NB4 (cell line): ENCODE data around the gene TMEM63C.

Experiments used
- DNase-seq: peaks from one replicate; pipeline ENCODE4 v3.0.0; 2010; ENCODE audit warnings: low read depth
- H3K4me3 ChIP-seq: one replicate; pipeline ENCODE4 v1.5.1; 2011; ENCODE audit warnings: mild to moderate bottlenecking, low read depth, low read length, moderate library complexity
- MYC ChIP-seq: IDR thresholded peaks from 2 replicates; pipeline ENCODE4 v1.6.1; 2011; ENCODE audit warnings: low read depth, low read length
- POLR2A ChIP-seq: IDR thresholded peaks from 2 replicates; pipeline ENCODE4 v1.6.1; 2011; ENCODE audit warnings: mild to moderate bottlenecking; ENCODE audit not compliant: insufficient read length; ENCODE audit errors: extremely low read depth
- TF ChIP-seq, protein P1 (sequence below): IDR thresholded peaks from 2 replicates; pipeline ENCODE4 v1.6.1; 2011; ENCODE audit warnings: low read depth, low read length
- TF ChIP-seq, protein P2 (sequence below): IDR thresholded peaks from one replicate; pipeline ENCODE4 v1.5.1; 2012; ENCODE audit warnings: low read depth, low read length

TMEM63C gene

GRCh38 chr14:77258566-77258965 is 77.0 kb downstream of the TMEM63C start:
- DNase-seq: no peak
- no peak overlapping the region for H3K4me3 ChIP-seq
- TF ChIP-seq, protein P1, sequence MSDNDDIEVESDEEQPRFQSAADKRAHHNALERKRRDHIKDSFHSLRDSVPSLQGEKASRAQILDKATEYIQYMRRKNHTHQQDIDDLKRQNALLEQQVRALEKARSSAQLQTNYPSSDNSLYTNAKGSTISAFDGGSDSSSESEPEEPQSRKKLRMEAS: no peak
- TF ChIP-seq, protein P2, sequence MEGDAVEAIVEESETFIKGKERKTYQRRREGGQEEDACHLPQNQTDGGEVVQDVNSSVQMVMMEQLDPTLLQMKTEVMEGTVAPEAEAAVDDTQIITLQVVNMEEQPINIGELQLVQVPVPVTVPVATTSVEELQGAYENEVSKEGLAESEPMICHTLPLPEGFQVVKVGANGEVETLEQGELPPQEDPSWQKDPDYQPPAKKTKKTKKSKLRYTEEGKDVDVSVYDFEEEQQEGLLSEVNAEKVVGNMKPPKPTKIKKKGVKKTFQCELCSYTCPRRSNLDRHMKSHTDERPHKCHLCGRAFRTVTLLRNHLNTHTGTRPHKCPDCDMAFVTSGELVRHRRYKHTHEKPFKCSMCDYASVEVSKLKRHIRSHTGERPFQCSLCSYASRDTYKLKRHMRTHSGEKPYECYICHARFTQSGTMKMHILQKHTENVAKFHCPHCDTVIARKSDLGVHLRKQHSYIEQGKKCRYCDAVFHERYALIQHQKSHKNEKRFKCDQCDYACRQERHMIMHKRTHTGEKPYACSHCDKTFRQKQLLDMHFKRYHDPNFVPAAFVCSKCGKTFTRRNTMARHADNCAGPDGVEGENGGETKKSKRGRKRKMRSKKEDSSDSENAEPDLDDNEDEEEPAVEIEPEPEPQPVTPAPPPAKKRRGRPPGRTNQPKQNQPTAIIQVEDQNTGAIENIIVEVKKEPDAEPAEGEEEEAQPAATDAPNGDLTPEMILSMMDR: no peak
- no peak for TF ChIP-seq POLR2A
- TF ChIP-seq MYC: no peak

- no peak for DNase-seq
- TF ChIP-seq MYC (no peak), POLR2A (no peak)
- TF ChIP-seq, protein P2: no peak
- TF ChIP-seq, protein P1: no peak
- no peak overlapping the region for H3K4me3 ChIP-seq
These were observed 77.6 kb downstream of the TMEM63C start for GRCh38 chr14:77259025-77259715.

DNA sequence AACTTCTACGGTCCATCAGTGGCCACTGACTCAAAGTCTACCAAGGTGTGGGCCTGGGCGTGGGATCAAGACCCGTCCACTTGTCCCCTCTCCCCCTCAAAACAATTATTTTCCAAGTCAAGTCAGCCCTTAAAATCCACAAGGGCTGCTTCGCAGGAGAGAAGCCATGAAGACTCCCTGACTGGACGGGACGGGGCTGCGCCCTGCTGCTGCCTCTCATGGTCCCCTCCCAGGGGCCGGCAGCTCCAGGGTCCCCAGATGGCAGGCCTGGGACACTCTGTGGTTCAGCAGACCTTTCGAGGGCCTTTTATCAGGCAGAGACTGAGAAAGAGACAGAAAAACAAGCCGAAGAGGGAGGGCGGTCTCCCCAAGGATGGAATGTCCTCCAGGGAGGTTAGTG is 78.6 kb downstream of the TMEM63C start:
- TF ChIP-seq MYC (no peak), POLR2A (no peak)
- TF ChIP-seq, protein P2: no peak
- TF ChIP-seq, protein P1: no peak
- DNase-seq: no peak
- H3K4me3 ChIP-seq: no peak overlapping the region

DNA sequence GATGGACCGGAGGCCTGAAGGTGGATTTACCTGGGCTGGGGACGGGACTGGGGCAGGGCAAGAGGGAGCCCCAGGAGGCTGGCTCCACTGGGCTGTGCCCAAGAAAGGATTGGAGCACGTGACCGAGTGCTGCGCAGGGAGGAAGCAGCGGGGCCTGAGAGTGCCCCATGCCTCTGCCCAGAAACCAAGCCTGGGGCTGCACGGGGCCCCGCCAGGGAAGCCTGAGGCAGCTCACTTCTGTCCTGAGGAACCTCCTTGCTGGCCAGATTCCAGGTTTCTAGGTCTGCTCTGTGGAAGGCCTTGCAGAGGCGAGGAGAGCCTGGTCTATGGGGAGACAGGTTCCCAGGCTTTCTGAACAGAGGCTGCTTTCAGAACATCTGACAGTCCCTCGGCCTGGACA is 79.0 kb downstream of the TMEM63C start:
- TF ChIP-seq MYC (no peak), POLR2A (no peak)
- TF ChIP-seq, protein P2: no peak
- TF ChIP-seq, protein P1: no peak
- no peak overlapping the region for H3K4me3 ChIP-seq
- DNase-seq: no peak

DNA sequence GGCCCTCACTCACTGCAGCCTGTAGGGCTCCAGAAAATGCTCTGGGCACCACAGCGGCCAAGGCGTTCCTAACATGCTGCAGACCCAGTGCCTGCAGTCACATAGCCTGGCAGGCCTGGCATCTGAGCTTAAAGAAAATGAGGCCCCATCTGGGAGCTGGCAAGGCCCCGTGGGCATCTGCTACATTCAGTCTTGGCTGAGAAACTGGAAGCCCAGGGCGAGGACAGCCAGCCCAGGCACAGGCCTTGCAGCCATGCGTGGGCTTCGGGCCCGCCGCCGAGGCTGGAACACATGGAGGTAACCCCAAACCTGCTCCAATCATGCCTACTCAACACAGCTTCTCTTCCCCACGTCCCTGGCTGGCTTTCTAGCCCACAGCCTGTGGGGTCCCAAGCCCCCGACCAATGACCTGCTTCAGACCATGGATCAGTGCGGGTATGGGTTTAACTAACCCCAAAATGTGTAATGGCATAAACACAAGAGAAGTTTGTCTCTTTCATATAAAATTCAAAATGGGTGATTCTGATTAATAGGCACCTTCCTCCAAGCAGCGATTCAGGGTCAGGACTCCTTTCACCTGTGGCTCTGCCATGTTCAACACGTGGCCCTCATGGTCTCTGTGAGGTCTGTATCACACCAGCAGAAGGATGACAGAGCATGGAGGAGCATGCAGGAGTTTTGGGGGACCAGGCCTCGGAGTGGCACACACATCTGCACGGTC is 83.0 kb downstream of the TMEM63C start:
- H3K4me3 ChIP-seq: no peak overlapping the region
- DNase-seq: no peak
- TF ChIP-seq, protein P1: no peak
- TF ChIP-seq, protein P2: no peak
- TF ChIP-seq MYC: no peak
- no peak for TF ChIP-seq POLR2A

DNA sequence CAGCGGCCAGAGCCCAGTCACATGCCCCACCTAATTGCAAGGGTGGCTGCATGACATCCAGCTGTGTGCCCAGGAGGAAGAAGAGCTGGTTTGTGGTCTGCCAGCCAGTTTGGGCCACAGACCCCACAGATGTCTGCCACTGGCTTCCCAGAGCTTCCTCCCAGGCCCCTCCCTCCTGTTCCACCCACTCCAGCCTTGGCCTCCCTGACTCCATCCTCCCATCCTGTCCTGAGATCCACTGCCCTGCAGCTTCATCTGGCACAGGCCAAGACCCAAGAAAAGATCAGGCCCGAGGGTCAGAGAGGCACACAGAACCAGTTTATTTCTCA is 83.6 kb downstream of the TMEM63C start:
- no peak for DNase-seq
- no peak overlapping the region for H3K4me3 ChIP-seq
- TF ChIP-seq, protein P2: no peak
- no peak for TF ChIP-seq MYC
- TF ChIP-seq, protein P1: no peak
- TF ChIP-seq POLR2A: no peak
